ENCODE results near the gene FALEC. TPM values are rescaled to one million over a fixed set of nuclear protein-coding genes. Genes with fewer than 3 reads are reported as not detected.

FALEC gene
- total and polyA plus RNA-seq, 8 donors: 0.50 to 1.9 (median 1.2) TPM; not detected in 2

GRCh38 chr1:150508982-150509381, 6.6 kb upstream of the FALEC start:
- Histone ChIP-seq H3K9me3 (no peaks in the 10 kb centered on the region), H3K4me1 (peaks cover 13 to 20% of the 10 kb centered on the region in 2 donors), H3K36me3 (peaks cover 0 to 42% of the 10 kb centered on the region in 2 donors), H3K4me3 (peak overlapping the region in 1 of 2 donors; percentile 18), H3K27ac (peak overlapping the region; percentile 62 to 70), H3K27me3 (no peaks in the 10 kb centered on the region)
- no peak for DNase-seq
- TF ChIP-seq CTCF (IDR thresholded peaks at IDR 0.05): no peak
- peak; percentile 58 for ATAC-seq
- intact Hi-C loops (cut with DNase I): no loop called here

- no peaks in the 10 kb centered on the region for H3K9me3 ChIP-seq
- no peak overlapping the region for H3K4me3 ChIP-seq
- no peak for DNase-seq
- peaks cover 0 to 20% of the 10 kb centered on the region in 2 donors for H3K36me3 ChIP-seq
- H3K27ac ChIP-seq: no peak overlapping the region
- no peak for TF ChIP-seq CTCF (IDR thresholded peaks at IDR 0.05)
- no peak for ATAC-seq
- H3K4me1 ChIP-seq: peaks cover 13 to 37% of the 10 kb centered on the region in 2 donors
- H3K27me3 ChIP-seq: no peaks in the 10 kb centered on the region
- intact Hi-C loops (cut with DNase I): no loop called here
Measured at GRCh38 chr1:150511551-150511950, 4.0 kb upstream of the FALEC start.

GRCh38 chr1:150511985-150512660, 3.4 kb upstream of the FALEC start:
- no peaks in the 10 kb centered on the region for H3K27me3 ChIP-seq
- H3K4me3 ChIP-seq: no peak overlapping the region
- H3K4me1 ChIP-seq: peaks cover 17 to 37% of the 10 kb centered on the region in 2 donors
- peaks cover 0 to 14% of the 10 kb centered on the region in 2 donors for H3K36me3 ChIP-seq
- intact Hi-C loops (cut with DNase I): no loop called here
- DNase-seq (no peak), ATAC-seq (no peak)
- no peak overlapping the region for H3K27ac ChIP-seq
- H3K9me3 ChIP-seq: no peaks in the 10 kb centered on the region
- TF ChIP-seq CTCF (IDR thresholded peaks at IDR 0.05): no peak

GRCh38 chr1:150512846-150513245, 2.7 kb upstream of the FALEC start:
- H3K4me1 ChIP-seq: peaks cover 13 to 31% of the 10 kb centered on the region in 2 donors
- H3K9me3 ChIP-seq: no peaks in the 10 kb centered on the region
- DNase-seq: no peak
- H3K36me3 ChIP-seq: peaks cover 0 to 11% of the 10 kb centered on the region in 2 donors
- no peak overlapping the region for H3K27ac ChIP-seq
- intact Hi-C loops (cut with DNase I): no loop called here
- no peak for ATAC-seq
- TF ChIP-seq CTCF (IDR thresholded peaks at IDR 0.05): no peak
- no peak overlapping the region for H3K4me3 ChIP-seq
- H3K27me3 ChIP-seq: no peaks in the 10 kb centered on the region

- DNase-seq: no peak
- Histone ChIP-seq H3K4me3 (no peak overlapping the region), H3K9me3 (no peaks in the 10 kb centered on the region), H3K36me3 (peaks cover 0 to 11% of the 10 kb centered on the region in 2 donors), H3K27ac (no peak overlapping the region), H3K4me1 (peaks cover 9 to 25% of the 10 kb centered on the region in 2 donors), H3K27me3 (no peaks in the 10 kb centered on the region)
- no peak for ATAC-seq
- intact Hi-C loops (cut with DNase I): no loop called here
- no peak for TF ChIP-seq CTCF (IDR thresholded peaks at IDR 0.05)
Measured at GRCh38 chr1:150513351-150513791, 2.2 kb upstream of the FALEC start.
